Spinal cord (tissue), 10 donors: ENCODE results near the gene HSPA1B. TPM values are rescaled to one million over a fixed set of nuclear protein-coding genes. Genes with fewer than 3 reads are reported as not detected.

ENCODE experiments used
- DNase-seq, 6 donors: peaks; one replicate each; pipeline versions ENCODE4 v3.0.0 to v3.0.0-alpha.2; 2013 to 2015; ENCODE audit warnings: low spot score in 6 of 6, low read depth in 4 of 6
- H3K27ac ChIP-seq: one replicate; pipeline ENCODE4 v1.5.1; 2013; ENCODE audit warnings: low read depth, low read length, control low read depth
- H3K27me3 ChIP-seq: one replicate; pipeline ENCODE4 v1.6.1; 2013; ENCODE audit warnings: low read length; ENCODE audit not compliant: control insufficient read depth, insufficient read depth
- H3K36me3 ChIP-seq: one replicate; pipeline ENCODE4 v1.6.1; 2013; ENCODE audit warnings: low read length; ENCODE audit not compliant: control insufficient read depth, insufficient read depth
- H3K4me1 ChIP-seq: one replicate; pipeline ENCODE4 v1.6.1; 2013; ENCODE audit warnings: low read length; ENCODE audit not compliant: control insufficient read depth, insufficient read depth
- H3K4me3 ChIP-seq: one replicate; pipeline ENCODE4 v1.5.1; 2013; ENCODE audit warnings: low read depth, low read length, control low read depth
- H3K9me3 ChIP-seq: one replicate; pipeline ENCODE4 v1.6.1; 2013; ENCODE audit warnings: low read length; ENCODE audit not compliant: control insufficient read depth, insufficient read depth
- WGBS: methylation state at CpG from one replicate; pipeline ENCODE4 v1.1.5; 2013; ENCODE audit warnings: missing lambda C conversion rate; ENCODE audit not compliant: insufficient coverage; 5-methylcytosine and 5-hydroxymethylcytosine counted together
- polyA plus RNA-seq, 2 donors: library from polyadenylated mRNA; unstranded; fragments of 120-200 nt; gene quantifications; one replicate each; pipeline ENCODE4 v1.2.1, GENCODE V29; 2013; ENCODE audit not compliant: insufficient read length in 2 of 2
- small RNA-seq: library from RNA; depleted of rRNA; stranded (forward); fragments of <200 nt; gene quantifications from one replicate; pipeline ENCODE3, GENCODE V24; 2014; ENCODE audit warnings: low replicate concordance
- total RNA-seq, 2 donors: library from RNA; depleted of rRNA in 1 of 2; stranded (reverse); fragments of 120-200 nt in 1 of 2; fragments of >200 nt in 1 of 2; gene quantifications; one replicate each; pipeline versions ENCODE4 v1.2.3 to v1.2.4, GENCODE V29; 2013 to 2014
- donor health status: healthy.

HSPA1B gene
- total and polyA plus RNA-seq, 4 donors, result 113 to 696 (median 225) TPM

GRCh38 chr6:31875877-31876276 lies 48.3 kb downstream of the HSPA1B start:
- 69% methylated on average over 3 of the region's 5 CpGs for WGBS
- Histone ChIP-seq H3K4me1 (no peaks in the 10 kb centered on the region), H3K4me3 (no peak overlapping the region), H3K9me3 (no peaks in the 10 kb centered on the region), H3K36me3 (peaks cover 22% of the 10 kb centered on the region), H3K27me3 (no peaks in the 10 kb centered on the region), H3K27ac (no peak overlapping the region)
- no peak for DNase-seq

GRCh38 chr6:31876357-31876756 lies 48.8 kb downstream of the HSPA1B start:
- WGBS, result 80% methylated on average over 1 of the region's 7 CpGs
- no peak for DNase-seq
- H3K36me3 ChIP-seq, result peaks cover 27% of the 10 kb centered on the region

GRCh38 chr6:31877125-31877650 lies 49.6 kb downstream of the HSPA1B start:
- H3K9me3 ChIP-seq, result no peaks in the 10 kb centered on the region
- no peaks in the 10 kb centered on the region for H3K4me1 ChIP-seq
- H3K36me3 ChIP-seq, result peaks cover 33% of the 10 kb centered on the region
- H3K27me3 ChIP-seq, result no peaks in the 10 kb centered on the region
- no peak overlapping the region for H3K27ac ChIP-seq
- DNase-seq, result no peak
- WGBS, result 54% methylated on average over 3 of the region's 3 CpGs
- no peak overlapping the region for H3K4me3 ChIP-seq

More at GRCh38 chr6:31876357-31876756, 48.8 kb downstream of the HSPA1B start:
- Histone ChIP-seq H3K9me3 (no peaks in the 10 kb centered on the region), H3K4me1 (no peaks in the 10 kb centered on the region), H3K27ac (no peak overlapping the region), H3K27me3 (no peaks in the 10 kb centered on the region), H3K4me3 (no peak overlapping the region)

GRCh38 chr6:31877651-31878161 lies 50.2 kb downstream of the HSPA1B start:
- 74% methylated on average over 9 of the region's 10 CpGs for WGBS
- Histone ChIP-seq H3K4me1 (no peaks in the 10 kb centered on the region), H3K27ac (no peak overlapping the region), H3K9me3 (no peaks in the 10 kb centered on the region), H3K4me3 (no peak overlapping the region), H3K36me3 (peaks cover 39% of the 10 kb centered on the region), H3K27me3 (no peaks in the 10 kb centered on the region)
- no peak for DNase-seq

- H3K27me3 ChIP-seq, result no peaks in the 10 kb centered on the region
- H3K36me3 ChIP-seq, result peaks cover 44% of the 10 kb centered on the region
- WGBS, result 61% methylated on average over 3 of the region's 3 CpGs
- DNase-seq, result no peak
- H3K4me1 ChIP-seq, result no peaks in the 10 kb centered on the region
- H3K27ac ChIP-seq, result no peak overlapping the region
- no peak overlapping the region for H3K4me3 ChIP-seq
- no peaks in the 10 kb centered on the region for H3K9me3 ChIP-seq
Measured at GRCh38 chr6:31878222-31878621, 50.7 kb downstream of the HSPA1B start.

GRCh38 chr6:31878726-31879125 lies 51.2 kb downstream of the HSPA1B start, which contains the start of gene SLC44A4:
Gene SLC44A4, minus strand, starts transcription at chr6:31878997. Its CDS starts 17 bp downstream, at chr6:31878980.
- 24% methylated on average over 12 of the region's 18 CpGs for WGBS
- Histone ChIP-seq H3K4me1 (no peaks in the 10 kb centered on the region), H3K36me3 (peaks cover 49% of the 10 kb centered on the region), H3K27ac (no peak within 1 kb of the TSS), H3K27me3 (no peaks in the 10 kb centered on the region), H3K9me3 (no peaks in the 10 kb centered on the region), H3K4me3 (no peak within 1 kb of the TSS)
- DNase-seq, result no peak

GRCh38 chr6:31879143-31879542 lies 51.6 kb downstream of the HSPA1B start:
- no peak for DNase-seq
- no peaks in the 10 kb centered on the region for H3K9me3 ChIP-seq
- H3K4me3 ChIP-seq, result no peak overlapping the region
- H3K27ac ChIP-seq, result no peak overlapping the region
- H3K4me1 ChIP-seq, result no peaks in the 10 kb centered on the region
- 70% methylated on average over 10 of the region's 13 CpGs for WGBS
- no peaks in the 10 kb centered on the region for H3K27me3 ChIP-seq
- peaks cover 52% of the 10 kb centered on the region for H3K36me3 ChIP-seq

Small RNA genes lying within 50 kb of the gene (small RNA-seq; reads per million reads assigned to genes)
- gene RF00019, result not detected
- 111 reads per million, percentile 98 among the genes with 10 or more reads in this experiment for gene SNORD48
- not detected for gene SNORD52

Other genes starting within 250 kb of the HSPA1B start
Only the 30 nearest of the 38 such genes appear.
- 1 to 10 TPM in 1 of 2 donors, under 1 TPM in 1; 0.40 to 5.7 TPM for gene APOM, start 171.8 kb upstream of the HSPA1B start, total RNA-seq
- gene APOM, start 171.8 kb upstream of the HSPA1B start, polyA plus RNA-seq, result 1 to 10 TPM; 6.7 to 9.5 TPM
- gene C6orf47, start 167.0 kb upstream of the HSPA1B start, total RNA-seq, result 10 to 100 TPM; 12.4 to 23.1 TPM
- gene C6orf47, start 167.0 kb upstream of the HSPA1B start, polyA plus RNA-seq, result 10 to 100 TPM; 16.8 to 17.8 TPM
- gene GPANK1, start 162.7 kb upstream of the HSPA1B start, total RNA-seq, result 10 to 100 TPM in 1 of 2 donors, 1 to 10 TPM in 1; 9.1 to 15.3 TPM
- gene GPANK1, start 162.7 kb upstream of the HSPA1B start, polyA plus RNA-seq, result 10 to 100 TPM; 16.9 to 19.9 TPM
- 100 to 1,000 TPM in 1 of 2 donors, 10 to 100 TPM in 1; 54.3 to 183 TPM for gene CSNK2B, start 161.7 kb upstream of the HSPA1B start, total RNA-seq
- 100 to 1,000 TPM; 213 to 215 TPM for gene CSNK2B, start 161.7 kb upstream of the HSPA1B start, polyA plus RNA-seq
- gene LY6G5B, start 157.8 kb upstream of the HSPA1B start, total RNA-seq, result 1 to 10 TPM; 2.1 to 8.6 TPM
- 10 to 100 TPM; 17.6 to 35.6 TPM for gene LY6G5B, start 157.8 kb upstream of the HSPA1B start, polyA plus RNA-seq
- 1 to 10 TPM in 1 of 2 donors, under 1 TPM in 1; 0.40 to 3.3 TPM for gene LY6G5C, start 146.7 kb upstream of the HSPA1B start, total RNA-seq
- gene LY6G5C, start 146.7 kb upstream of the HSPA1B start, polyA plus RNA-seq, result 10 to 100 TPM in 1 of 2 donors, 1 to 10 TPM in 1; 8.5 to 13.1 TPM
- gene ABHD16A, start 124.4 kb upstream of the HSPA1B start, total RNA-seq, result 10 to 100 TPM; 51.8 to 83.6 TPM
- gene ABHD16A, start 124.4 kb upstream of the HSPA1B start, polyA plus RNA-seq, result 10 to 100 TPM; 72.0 to 85.8 TPM
- gene LY6G6F, start 120.9 kb upstream of the HSPA1B start, total RNA-seq, result under 1 TPM in 1 of 2 donors, not detected in 1; 0.30 TPM
- gene LY6G6F, start 120.9 kb upstream of the HSPA1B start, polyA plus RNA-seq, result under 1 TPM in 1 of 2 donors, not detected in 1; 0.27 TPM
- gene LY6G6D, start 112.4 kb upstream of the HSPA1B start, total RNA-seq, result 1 to 10 TPM; 1.1 to 6.6 TPM
- 1 to 10 TPM in 1 of 2 donors, under 1 TPM in 1; 0.51 to 2.3 TPM for gene LY6G6D, start 112.4 kb upstream of the HSPA1B start, polyA plus RNA-seq
- under 1 TPM in 1 of 2 donors, not detected in 1; 0.17 TPM for gene LY6G6C, start 106.0 kb upstream of the HSPA1B start, total RNA-seq
- 1 to 10 TPM in 1 of 2 donors, under 1 TPM in 1; 0.71 to 1.2 TPM for gene LY6G6C, start 106.0 kb upstream of the HSPA1B start, polyA plus RNA-seq
- under 1 TPM in 1 of 2 donors, not detected in 1; 0.17 TPM for gene MPIG6B, start 104.4 kb upstream of the HSPA1B start, total RNA-seq
- 1 to 10 TPM in 1 of 2 donors, under 1 TPM in 1; 0.81 to 1.3 TPM for gene MPIG6B, start 104.4 kb upstream of the HSPA1B start, polyA plus RNA-seq
- 100 to 1,000 TPM in 1 of 2 donors, 10 to 100 TPM in 1; 62.9 to 207 TPM for gene DDAH2, start 98.4 kb upstream of the HSPA1B start, total RNA-seq
- 100 to 1,000 TPM; 159 to 178 TPM for gene DDAH2, start 98.4 kb upstream of the HSPA1B start, polyA plus RNA-seq
- gene CLIC1, start 91.2 kb upstream of the HSPA1B start, total RNA-seq, result 100 to 1,000 TPM in 1 of 2 donors, 10 to 100 TPM in 1; 96.3 to 322 TPM
- gene CLIC1, start 91.2 kb upstream of the HSPA1B start, polyA plus RNA-seq, result 10 to 100 TPM; 73.5 to 87.1 TPM
- 10 to 100 TPM in 1 of 2 donors, 1 to 10 TPM in 1; 6.2 to 20.2 TPM for gene MSH5, start 87.7 kb upstream of the HSPA1B start, total RNA-seq
- 10 to 100 TPM; 18.9 to 38.8 TPM for gene MSH5, start 87.7 kb upstream of the HSPA1B start, polyA plus RNA-seq
- 1 to 10 TPM; 3.4 to 9.5 TPM for gene SAPCD1, start 65.1 kb upstream of the HSPA1B start, total RNA-seq
- 10 to 100 TPM; 10.5 to 11.1 TPM for gene SAPCD1, start 65.1 kb upstream of the HSPA1B start, polyA plus RNA-seq
- gene VWA7, start 50.4 kb upstream of the HSPA1B start, total RNA-seq, result 1 to 10 TPM; 1.8 to 2.9 TPM
- 1 to 10 TPM; 4.0 to 4.3 TPM for gene VWA7, start 50.4 kb upstream of the HSPA1B start, polyA plus RNA-seq
- gene VARS1, start 32.0 kb upstream of the HSPA1B start, total RNA-seq, result 10 to 100 TPM; 25.3 to 35.5 TPM
- 10 to 100 TPM; 66.1 to 70.6 TPM for gene VARS1, start 32.0 kb upstream of the HSPA1B start, polyA plus RNA-seq
- 10 to 100 TPM; 18.0 to 45.7 TPM for gene LSM2, start 20.8 kb upstream of the HSPA1B start, total RNA-seq
- 10 to 100 TPM; 54.4 to 63.3 TPM for gene LSM2, start 20.8 kb upstream of the HSPA1B start, polyA plus RNA-seq
- 1 to 10 TPM; 3.3 to 4.8 TPM for gene HSPA1L, start 12.5 kb upstream of the HSPA1B start, total RNA-seq
- gene HSPA1L, start 12.5 kb upstream of the HSPA1B start, polyA plus RNA-seq, result 1 to 10 TPM; 5.1 to 6.1 TPM
- gene HSPA1A, start 12.2 kb upstream of the HSPA1B start, total RNA-seq, result 100 to 1,000 TPM; 221 to 541 TPM
- gene HSPA1A, start 12.2 kb upstream of the HSPA1B start, polyA plus RNA-seq, result 100 to 1,000 TPM; 117 to 175 TPM
- gene NEU1, start 35.1 kb downstream of the HSPA1B start, total RNA-seq, result 10 to 100 TPM; 21.9 to 47.5 TPM
- gene NEU1, start 35.1 kb downstream of the HSPA1B start, polyA plus RNA-seq, result 10 to 100 TPM; 23.6 to 25.5 TPM
- gene SLC44A4, start 51.3 kb downstream of the HSPA1B start, total RNA-seq, result under 1 TPM; 0.20 to 0.55 TPM
- gene SLC44A4, start 51.3 kb downstream of the HSPA1B start, polyA plus RNA-seq, result 1 to 10 TPM in 1 of 2 donors, under 1 TPM in 1; 1.00 to 1.1 TPM
- gene EHMT2, start 70.0 kb downstream of the HSPA1B start, total RNA-seq, result 10 to 100 TPM; 44.7 to 64.8 TPM
- gene EHMT2, start 70.0 kb downstream of the HSPA1B start, polyA plus RNA-seq, result 100 to 1,000 TPM; 112 to 125 TPM
- gene ZBTB12, start 74.3 kb downstream of the HSPA1B start, total RNA-seq, result 1 to 10 TPM; 7.8 to 8.6 TPM
- 10 to 100 TPM; 36.6 to 37.9 TPM for gene ZBTB12, start 74.3 kb downstream of the HSPA1B start, polyA plus RNA-seq
- gene C2, start 100.0 kb downstream of the HSPA1B start, total RNA-seq, result 10 to 100 TPM in 1 of 2 donors, 1 to 10 TPM in 1; 8.4 to 23.1 TPM
- 10 to 100 TPM; 10.8 to 14.7 TPM for gene C2, start 100.0 kb downstream of the HSPA1B start, polyA plus RNA-seq
- gene CFB, start 118.4 kb downstream of the HSPA1B start, total RNA-seq, result 10 to 100 TPM; 11.6 to 21.8 TPM
- gene CFB, start 118.4 kb downstream of the HSPA1B start, polyA plus RNA-seq, result 1 to 10 TPM; 1.6 to 7.7 TPM
- gene NELFE, start 131.2 kb downstream of the HSPA1B start, total RNA-seq, result 10 to 100 TPM; 37.8 to 75.5 TPM
- 10 to 100 TPM; 73.3 to 78.3 TPM for gene NELFE, start 131.2 kb downstream of the HSPA1B start, polyA plus RNA-seq
- gene SKIC2, start 131.4 kb downstream of the HSPA1B start, total RNA-seq, result 10 to 100 TPM; 24.0 to 37.9 TPM
- gene SKIC2, start 131.4 kb downstream of the HSPA1B start, polyA plus RNA-seq, result 10 to 100 TPM; 49.2 to 60.5 TPM
- gene DXO, start 144.4 kb downstream of the HSPA1B start, total RNA-seq, result 10 to 100 TPM in 1 of 2 donors, 1 to 10 TPM in 1; 7.9 to 19.5 TPM
- gene DXO, start 144.4 kb downstream of the HSPA1B start, polyA plus RNA-seq, result 10 to 100 TPM; 26.4 to 32.7 TPM
- gene C4A, start 154.3 kb downstream of the HSPA1B start, total RNA-seq, result 100 to 1,000 TPM in 1 of 2 donors, 10 to 100 TPM in 1; 68.4 to 107 TPM
- 10 to 100 TPM; 47.5 to 55.8 TPM for gene C4A, start 154.3 kb downstream of the HSPA1B start, polyA plus RNA-seq